CD4-positive, CD25-positive, alpha-beta regulatory T cell (primary cell): ENCODE results near the gene ANKRD2. TPM values are rescaled to one million over a fixed set of nuclear protein-coding genes. Genes with fewer than 3 reads are reported as not detected.
"Not testable (repeated sequence)": the region's sequence is repeated elsewhere in the genome, so short reads cannot be mapped to it uniquely, and the experiment has no call there.

Source experiments
- ATAC-seq, 2 donors: fragments of 150-1000 bp; cut with Tn5 transposase; one replicate each; pipeline ENCODE4 v1.10.0; 2021; ENCODE audit warnings: low read depth in 2 of 2, moderate number of reproducible peaks in 2 of 2, moderate library complexity in 1 of 2
- DNase-seq, 3 donors: peaks; one replicate each; pipeline versions ENCODE4 v3.0.0 to v3.0.0-alpha.2; 2012 to 2022; ENCODE audit warnings: mixed read lengths in 1 of 3
- H3K27ac ChIP-seq: one replicate; pipeline ENCODE4 v1.7.0; 2013; ENCODE audit warnings: mild to moderate bottlenecking, low read length; ENCODE audit not compliant: insufficient read depth, poor library complexity, severe bottlenecking
- H3K27me3 ChIP-seq: one replicate; pipeline ENCODE4 v1.7.0; 2013; ENCODE audit warnings: low read length; ENCODE audit not compliant: control insufficient read depth, insufficient read depth
- H3K36me3 ChIP-seq: one replicate; pipeline ENCODE4 v1.7.0; 2013; ENCODE audit warnings: mild to moderate bottlenecking, low read length, moderate library complexity; ENCODE audit not compliant: control insufficient read depth, insufficient read depth
- H3K4me1 ChIP-seq: 2 replicates; pipeline ENCODE4 v1.7.0; 2013; ENCODE audit warnings: mild to moderate bottlenecking, low read length; ENCODE audit not compliant: insufficient read depth, control insufficient read depth, poor library complexity, severe bottlenecking
- H3K4me3 ChIP-seq: one replicate; pipeline ENCODE4 v1.7.0; 2013; ENCODE audit warnings: low read depth, mild to moderate bottlenecking, low read length, moderate library complexity
- H3K9me3 ChIP-seq, 2 experiments: 1 replicate in 1 of 2; 2 replicates in 1 of 2; pipeline ENCODE4 v1.7.0; 2013; ENCODE audit warnings: low read length in 2 of 2, mild to moderate bottlenecking in 1 of 2, moderate library complexity in 1 of 2; ENCODE audit not compliant: control insufficient read depth in 2 of 2
- H3K27ac Mint-ChIP-seq, 3 donors: one replicate each; pipeline ENCODE4 v1.8.0; 2020 to 2022; ENCODE audit warnings: mild to moderate bottlenecking in 3 of 3, mixed read lengths in 3 of 3, moderate library complexity in 2 of 3
- H3K27me3 Mint-ChIP-seq: one replicate; pipeline ENCODE4 v1.8.0; 2022; ENCODE audit warnings: mild to moderate bottlenecking, mixed read lengths
- H3K36me3 Mint-ChIP-seq: one replicate; pipeline ENCODE4 v1.8.0; 2020; ENCODE audit warnings: mixed read lengths
- H3K4me1 Mint-ChIP-seq, 4 donors: one replicate each; pipeline ENCODE4 v1.8.0; 2020 to 2022; ENCODE audit warnings: mixed read lengths in 4 of 4, mild to moderate bottlenecking in 1 of 4
- H3K4me3 Mint-ChIP-seq, 4 donors: one replicate each; pipeline ENCODE4 v1.8.0; 2020 to 2022; ENCODE audit warnings: mild to moderate bottlenecking in 4 of 4, mixed read lengths in 4 of 4, moderate library complexity in 3 of 4
- H3K9me3 Mint-ChIP-seq, 7 donors: one replicate each; pipeline ENCODE4 v1.8.0; 2020 to 2022; ENCODE audit warnings: mixed read lengths in 7 of 7, mild to moderate bottlenecking in 3 of 7, moderate library complexity in 2 of 7
- polyA plus RNA-seq, 4 donors: library from polyadenylated mRNA; unstranded; fragments of 300-500 nt; fragmentation: Illumina TruSeq; gene quantifications; one replicate each; pipeline ENCODE4 v1.2.3, GENCODE V29; 2021
- total RNA-seq: library from RNA; stranded (reverse); gene quantifications from one replicate; pipeline ENCODE4 v1.2.3, GENCODE V29; 2022

ANKRD2 gene
- total and polyA plus RNA-seq, 5 donors from 2014 or later: not detected

DNA sequence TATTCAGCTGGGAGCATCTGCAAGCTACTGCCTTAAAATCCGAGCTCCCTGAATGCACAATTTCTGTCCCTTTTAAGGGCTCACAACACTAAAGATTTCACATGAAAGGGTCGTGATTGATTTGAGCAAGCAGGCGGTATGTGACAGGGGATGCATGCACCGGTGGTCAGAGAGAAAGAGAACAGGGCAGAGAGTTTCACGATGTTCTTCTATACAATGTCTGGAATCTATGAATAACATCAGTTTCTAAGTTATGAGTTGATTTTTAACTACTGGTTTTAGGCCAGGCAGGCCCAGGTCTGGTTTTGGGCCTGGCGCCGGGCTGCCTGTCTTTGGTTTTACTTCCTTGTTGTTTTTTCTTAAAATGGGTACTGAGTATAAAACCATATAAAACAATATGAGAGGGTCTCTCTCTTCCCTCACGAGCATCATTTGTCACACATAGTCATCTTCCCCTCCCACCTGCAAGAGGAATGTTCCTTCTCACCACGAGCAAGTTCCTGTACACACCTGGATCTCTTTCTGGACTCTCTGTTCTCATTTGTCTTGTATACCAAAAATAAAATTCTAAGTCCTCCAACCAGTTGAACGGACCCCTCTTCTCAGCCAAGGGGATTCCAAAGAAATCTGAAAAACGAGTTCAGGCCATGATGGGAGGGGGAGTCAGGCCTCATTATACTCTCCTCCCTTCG, 11.0 kb upstream of the ANKRD2 start:
- DNase-seq, H3K27me3 ChIP-seq, H3K27ac ChIP-seq, H3K9me3 ChIP-seq, H3K27ac Mint-ChIP-seq, H3K4me3 Mint-ChIP-seq, H3K4me1 ChIP-seq, H3K27me3 Mint-ChIP-seq, H3K36me3 ChIP-seq, H3K4me3 ChIP-seq, H3K4me1 Mint-ChIP-seq, ATAC-seq, H3K36me3 Mint-ChIP-seq, H3K9me3 Mint-ChIP-seq: not testable (repeated sequence)

DNA sequence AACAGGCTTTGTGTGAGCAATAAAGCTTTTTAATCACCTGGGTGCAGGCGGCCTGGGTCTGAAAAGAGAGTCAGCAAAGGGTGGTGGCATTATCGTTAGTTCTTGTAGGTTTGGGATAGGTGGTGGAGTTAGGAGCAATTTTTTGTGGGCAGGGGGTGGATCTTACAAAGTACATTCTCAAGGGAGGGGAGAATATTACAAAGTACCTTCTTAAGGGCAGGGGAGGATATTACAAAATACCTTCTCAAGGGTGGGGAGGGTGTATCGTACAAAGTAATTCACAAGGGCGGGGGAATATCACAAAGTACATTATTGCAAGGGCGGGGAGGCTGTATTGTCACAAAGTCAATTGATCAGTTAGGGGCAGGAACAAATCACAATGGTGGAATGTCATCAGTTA, 10.2 kb upstream of the ANKRD2 start:
- H3K27me3 Mint-ChIP-seq, H3K4me3 ChIP-seq, H3K27me3 ChIP-seq, H3K36me3 Mint-ChIP-seq, H3K27ac ChIP-seq, DNase-seq, H3K9me3 Mint-ChIP-seq, ATAC-seq, H3K4me1 ChIP-seq, H3K9me3 ChIP-seq, H3K4me3 Mint-ChIP-seq, H3K27ac Mint-ChIP-seq, H3K4me1 Mint-ChIP-seq, H3K36me3 ChIP-seq: not testable (repeated sequence)

DNA sequence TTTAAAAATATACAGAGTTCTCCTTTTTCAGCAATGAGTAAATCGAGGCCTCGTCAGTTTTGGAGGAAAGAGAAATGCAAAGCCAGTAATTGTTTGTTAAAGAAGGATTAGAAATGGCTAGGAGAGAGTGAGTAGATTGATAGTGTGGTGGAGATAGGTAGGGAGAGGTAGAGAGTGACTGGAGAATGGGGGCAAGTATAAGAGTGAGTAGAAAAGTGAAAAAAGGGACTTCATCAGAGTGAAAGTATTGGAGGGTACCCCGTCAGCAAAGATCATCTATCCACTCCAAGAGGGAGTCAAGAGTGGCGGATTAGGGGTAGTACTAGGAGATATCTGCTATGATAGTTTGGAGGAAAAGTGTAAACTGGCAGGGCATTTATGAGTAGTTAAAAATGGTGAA, 9.2 kb upstream of the ANKRD2 start:
- Mint-ChIP-seq H3K9me3 (peaks cover 0 to 1% (median 0%) of the 10 kb centered on the region in 7 donors), H3K4me3 (no peak overlapping the region), H3K27ac (no peak overlapping the region), H3K4me1 (no peaks in the 10 kb centered on the region), H3K36me3 (no peaks in the 10 kb centered on the region), H3K27me3 (no peaks in the 10 kb centered on the region)
- Histone ChIP-seq H3K36me3 (no peaks in the 10 kb centered on the region), H3K9me3 (no peaks in the 10 kb centered on the region), H3K27ac (no peak overlapping the region), H3K4me1 (no peaks in the 10 kb centered on the region), H3K27me3 (no peaks in the 10 kb centered on the region), H3K4me3 (no peak overlapping the region)
- ATAC-seq (no peak), DNase-seq (no peak)

DNA sequence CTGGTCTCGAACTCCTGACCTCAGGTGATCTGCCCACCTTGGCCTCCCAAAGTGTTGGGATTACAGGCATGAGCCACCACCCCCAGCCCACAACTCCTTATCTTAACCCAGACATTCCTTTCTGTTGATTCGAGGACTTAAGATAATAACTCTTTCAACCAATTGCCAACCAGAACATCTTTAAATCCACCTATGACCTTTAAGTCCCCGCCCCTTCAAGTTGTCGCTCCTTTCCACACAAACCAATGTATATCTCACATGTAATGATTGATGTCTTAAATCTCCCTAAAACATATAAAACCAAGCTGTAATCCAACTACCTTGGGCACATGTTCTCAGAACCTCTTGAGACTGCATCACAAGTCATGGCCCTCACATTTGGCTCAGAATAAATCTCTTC, 7.8 kb upstream of the ANKRD2 start:
- H3K4me3 ChIP-seq: no peak overlapping the region
- no peaks in the 10 kb centered on the region for H3K27me3 ChIP-seq
- H3K36me3 ChIP-seq: no peaks in the 10 kb centered on the region
- peaks cover 0 to 1% (median 0%) of the 10 kb centered on the region in 7 donors for H3K9me3 Mint-ChIP-seq
- DNase-seq (no peak), ATAC-seq (no peak)
- no peaks in the 10 kb centered on the region for H3K4me1 ChIP-seq
- H3K4me3 Mint-ChIP-seq: no peak overlapping the region
- peaks cover 3% of the 10 kb centered on the region for H3K36me3 Mint-ChIP-seq
- H3K27ac ChIP-seq: no peak overlapping the region
- H3K9me3 ChIP-seq: no peaks in the 10 kb centered on the region
- no peaks in the 10 kb centered on the region for H3K4me1 Mint-ChIP-seq
- H3K27ac Mint-ChIP-seq: no peak overlapping the region
- no peaks in the 10 kb centered on the region for H3K27me3 Mint-ChIP-seq

DNA sequence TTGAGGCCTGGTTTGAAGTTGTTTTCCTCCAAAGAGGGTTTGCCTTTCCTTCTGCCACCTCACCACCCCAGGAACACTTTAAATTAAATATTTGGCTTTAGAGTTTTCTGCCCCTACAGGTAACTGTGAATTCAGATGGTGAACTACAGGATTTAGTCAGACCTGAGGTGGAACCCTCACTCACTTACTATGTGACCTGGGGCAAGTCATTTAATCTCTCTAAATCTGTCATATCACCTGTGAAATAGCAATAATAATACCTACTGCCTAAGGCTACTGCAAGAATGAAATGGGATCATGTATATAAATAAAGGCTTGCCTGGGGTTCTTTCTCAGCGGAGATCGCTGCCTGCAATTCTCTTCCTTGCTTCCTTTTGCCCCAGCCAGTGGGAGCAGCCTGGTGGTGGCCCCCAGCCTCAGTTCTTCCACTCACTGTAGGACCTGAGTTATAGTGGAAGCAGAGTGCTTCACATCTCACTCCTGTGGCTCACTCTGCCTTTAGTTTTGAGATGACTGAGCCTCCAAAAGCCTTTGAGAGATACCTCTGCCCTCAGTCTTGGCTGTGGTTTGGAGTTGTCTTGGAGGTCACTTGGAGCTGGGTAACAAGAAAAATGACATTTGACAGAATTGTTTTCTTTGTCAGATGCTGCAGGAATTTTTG, 6.1 kb upstream of the ANKRD2 start:
- Mint-ChIP-seq H3K9me3 (peaks cover 0 to 1% (median 0%) of the 10 kb centered on the region in 7 donors), H3K27ac (peak overlapping the region in 1 of 3 donors; percentile 31), H3K4me1 (no peaks in the 10 kb centered on the region), H3K4me3 (no peak overlapping the region), H3K27me3 (no peaks in the 10 kb centered on the region), H3K36me3 (peaks cover 3% of the 10 kb centered on the region)
- Histone ChIP-seq H3K4me3 (no peak overlapping the region), H3K9me3 (no peaks in the 10 kb centered on the region), H3K4me1 (no peaks in the 10 kb centered on the region), H3K27ac (no peak overlapping the region), H3K27me3 (no peaks in the 10 kb centered on the region), H3K36me3 (no peaks in the 10 kb centered on the region)
- no peak for DNase-seq
- ATAC-seq: no peak

DNA sequence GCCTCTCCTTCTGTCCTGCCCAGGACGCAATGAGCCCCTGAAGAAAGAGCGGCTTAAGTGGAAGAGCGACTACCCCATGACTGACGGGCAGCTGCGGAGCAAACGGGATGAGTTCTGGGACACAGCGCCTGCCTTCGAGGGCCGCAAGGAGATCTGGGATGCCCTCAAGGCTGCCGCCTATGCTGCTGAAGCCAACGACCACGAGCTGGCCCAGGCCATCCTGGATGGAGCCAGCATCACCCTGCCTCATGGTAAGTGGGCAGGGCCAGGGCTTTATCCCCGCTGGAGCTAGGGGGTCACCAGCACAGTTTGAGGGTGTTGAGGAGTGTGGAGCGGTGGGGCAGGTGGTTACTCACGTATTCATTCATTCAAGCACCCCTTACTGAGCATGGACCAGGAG, 4.7 kb upstream of the ANKRD2 start:
- ATAC-seq (no peak), DNase-seq (no peak)
- H3K36me3 Mint-ChIP-seq: peaks cover 3% of the 10 kb centered on the region
- H3K4me3 Mint-ChIP-seq: no peak overlapping the region
- H3K9me3 ChIP-seq: no peaks in the 10 kb centered on the region
- H3K27me3 ChIP-seq: no peaks in the 10 kb centered on the region
- H3K27ac Mint-ChIP-seq: no peak overlapping the region
- H3K4me1 Mint-ChIP-seq: no peaks in the 10 kb centered on the region
- H3K4me3 ChIP-seq: no peak overlapping the region
- no peaks in the 10 kb centered on the region for H3K36me3 ChIP-seq
- H3K4me1 ChIP-seq: no peaks in the 10 kb centered on the region
- H3K9me3 Mint-ChIP-seq: peaks cover 0 to 1% (median 0%) of the 10 kb centered on the region in 7 donors
- no peaks in the 10 kb centered on the region for H3K27me3 Mint-ChIP-seq
- no peak overlapping the region for H3K27ac ChIP-seq

DNA sequence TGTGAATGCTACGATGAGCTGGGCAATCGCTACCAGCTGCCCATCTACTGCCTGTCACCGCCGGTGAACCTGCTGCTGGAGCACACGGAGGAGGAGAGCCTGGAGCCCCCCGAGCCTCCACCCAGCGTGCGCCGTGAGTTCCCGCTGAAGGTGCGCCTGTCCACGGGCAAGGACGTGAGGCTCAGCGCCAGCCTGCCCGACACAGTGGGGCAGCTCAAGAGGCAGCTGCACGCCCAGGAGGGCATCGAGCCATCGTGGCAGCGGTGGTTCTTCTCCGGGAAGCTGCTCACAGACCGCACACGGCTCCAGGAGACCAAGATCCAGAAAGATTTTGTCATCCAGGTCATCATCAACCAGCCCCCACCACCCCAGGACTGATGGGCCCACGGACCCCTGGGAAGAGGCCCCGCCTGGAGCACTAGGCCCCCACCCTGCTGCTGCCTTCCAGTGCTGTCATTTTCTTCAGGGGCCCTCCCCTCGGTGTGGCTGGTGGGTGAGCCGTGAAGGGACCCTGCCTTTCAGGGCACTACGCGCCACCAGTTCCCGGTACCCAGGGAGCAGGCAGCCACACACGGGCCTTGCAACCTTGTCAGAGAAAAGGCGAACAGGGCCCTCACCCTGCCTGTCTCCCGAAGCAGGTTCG, 2.3 kb upstream of the ANKRD2 start:
- no peaks in the 10 kb centered on the region for H3K4me1 Mint-ChIP-seq
- Histone ChIP-seq H3K27ac (no peak overlapping the region), H3K36me3 (no peaks in the 10 kb centered on the region), H3K27me3 (no peaks in the 10 kb centered on the region), H3K4me1 (no peaks in the 10 kb centered on the region), H3K9me3 (no peaks in the 10 kb centered on the region), H3K4me3 (no peak overlapping the region)
- no peak for DNase-seq
- peaks cover 3% of the 10 kb centered on the region for H3K36me3 Mint-ChIP-seq
- no peak overlapping the region for H3K27ac Mint-ChIP-seq
- no peak overlapping the region for H3K4me3 Mint-ChIP-seq
- H3K27me3 Mint-ChIP-seq: peaks cover 4% of the 10 kb centered on the region
- H3K9me3 Mint-ChIP-seq: no peaks in the 10 kb centered on the region
- ATAC-seq: no peak
